HG02852 (cell line): ENCODE results near the gene TUBA1B.
A peak's percentile ranks its signal among the peaks of the same experiment; 100 is the strongest.

Experiments used
- ATAC-seq: cut with Tn5 transposase; IDR thresholded peaks from one replicate; pipeline ENCODE4 v1.9.1; 2021; ENCODE audit warnings: mild to moderate bottlenecking, moderate library complexity; ENCODE audit not compliant: unreplicated experiment

Gene TUBA1B

GRCh38 chr12:49091836-49092085 lies 39.4 kb downstream of the TUBA1B start:
- no peak for ATAC-seq

GRCh38 chr12:49091056-49091835 lies 39.9 kb downstream of the TUBA1B start:
- no peak for ATAC-seq

DNA sequence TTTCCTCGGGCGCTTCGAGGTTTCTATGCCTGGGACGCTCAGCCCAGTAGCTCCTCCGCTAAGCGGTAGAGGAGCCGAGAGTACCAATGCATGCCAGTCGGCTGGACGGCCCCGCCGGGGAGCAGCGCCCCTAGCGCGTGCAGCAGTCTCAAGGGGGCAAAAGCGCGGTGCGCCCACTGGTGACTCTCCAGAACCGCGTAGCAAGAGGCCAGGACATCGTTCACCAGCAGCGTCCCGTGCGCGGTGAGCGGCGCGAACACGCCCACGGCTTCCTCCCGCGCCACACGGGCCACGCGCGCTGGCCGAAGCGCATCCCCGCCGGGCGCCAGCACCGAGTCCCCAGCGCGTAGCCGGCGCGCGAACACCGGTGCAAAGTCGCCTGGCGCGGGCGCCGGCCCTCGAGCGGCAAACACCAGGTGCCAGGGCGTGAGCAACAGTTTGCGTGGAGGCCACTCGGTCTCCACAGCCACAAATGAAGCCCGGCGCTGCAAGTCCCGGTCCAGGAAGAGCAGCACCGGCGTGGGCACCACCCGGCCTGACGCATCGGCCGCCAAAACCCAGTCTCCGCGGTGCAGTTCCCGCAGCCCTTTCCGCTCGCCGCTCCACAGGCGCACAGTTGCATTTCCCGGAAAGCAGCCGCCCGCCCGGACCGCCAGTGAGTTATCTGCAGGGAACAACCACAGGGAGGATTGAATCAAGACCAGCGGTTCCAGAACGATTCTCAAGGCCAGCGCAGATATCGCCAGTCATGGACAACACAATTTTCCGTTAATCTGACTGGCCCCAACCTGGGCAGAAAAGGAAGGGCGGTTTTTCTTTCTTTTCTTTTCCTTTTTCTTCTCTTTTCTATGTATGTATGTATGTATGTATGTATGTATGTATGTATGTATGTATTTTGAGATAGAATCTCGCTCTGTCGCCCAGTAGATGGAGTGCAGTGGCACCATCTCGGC lies 41.1 kb downstream of the TUBA1B start:
- no peak for ATAC-seq

DNA sequence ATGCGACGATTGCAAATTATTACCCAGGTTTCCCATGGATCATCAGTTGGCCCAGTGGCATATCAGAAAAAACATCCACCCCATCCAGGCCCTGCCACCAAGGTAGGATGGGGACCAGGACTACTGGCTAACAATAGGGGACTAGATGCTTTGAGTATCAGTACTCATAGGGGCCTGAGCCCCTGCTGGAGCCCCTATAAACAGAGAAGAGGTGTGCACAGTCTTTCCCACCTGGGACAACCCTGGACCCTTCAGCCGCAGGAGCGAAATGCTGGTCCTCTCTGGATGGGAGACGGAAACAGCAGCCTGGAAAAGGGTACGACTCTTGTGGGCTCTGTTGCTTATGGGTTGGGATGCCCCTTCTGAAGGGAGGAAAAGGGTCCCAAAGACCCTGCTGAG lies 42.3 kb downstream of the TUBA1B start:
- ATAC-seq, result no peak

DNA sequence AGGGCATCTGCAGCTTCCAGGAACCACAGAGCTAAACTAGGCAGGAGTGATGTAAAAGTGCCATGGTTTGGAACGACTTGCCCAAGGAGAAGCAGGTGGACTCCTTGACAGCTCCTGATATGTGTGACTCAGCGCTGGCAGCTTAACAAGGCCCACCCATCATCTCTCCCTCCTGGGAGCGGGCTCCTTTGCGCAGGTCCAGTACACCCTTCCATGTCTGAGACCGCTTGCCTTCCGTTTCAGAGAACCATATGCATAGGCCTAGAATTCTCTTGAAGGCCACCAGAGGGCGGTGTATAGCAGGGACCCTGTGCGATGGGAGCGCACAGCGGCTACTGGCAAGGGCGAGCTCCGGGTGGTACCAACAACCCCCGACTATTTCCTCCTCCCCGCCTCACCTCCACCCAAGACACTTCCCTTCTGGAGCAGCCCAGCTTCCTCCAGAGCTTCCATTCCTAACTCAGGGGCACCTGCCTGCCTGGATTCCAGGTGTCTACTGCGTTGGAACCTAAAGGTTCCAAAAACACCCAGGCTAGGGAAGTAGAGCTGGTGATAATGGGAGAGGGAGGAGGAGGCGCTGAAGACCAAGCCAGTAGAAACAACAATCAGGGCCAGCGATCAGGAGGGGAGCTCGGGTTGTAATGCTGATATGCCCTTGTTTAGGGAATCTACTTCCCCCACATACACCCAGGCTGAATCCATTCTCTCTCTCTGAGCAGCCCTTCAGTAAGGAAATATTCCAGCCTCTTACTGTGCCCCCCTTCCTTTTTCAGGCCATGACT lies 42.9 kb downstream of the TUBA1B start:
- peak; percentile 77 for ATAC-seq

GRCh38 chr12:49086116-49086515 lies 45.1 kb downstream of the TUBA1B start:
- no peak for ATAC-seq

DNA sequence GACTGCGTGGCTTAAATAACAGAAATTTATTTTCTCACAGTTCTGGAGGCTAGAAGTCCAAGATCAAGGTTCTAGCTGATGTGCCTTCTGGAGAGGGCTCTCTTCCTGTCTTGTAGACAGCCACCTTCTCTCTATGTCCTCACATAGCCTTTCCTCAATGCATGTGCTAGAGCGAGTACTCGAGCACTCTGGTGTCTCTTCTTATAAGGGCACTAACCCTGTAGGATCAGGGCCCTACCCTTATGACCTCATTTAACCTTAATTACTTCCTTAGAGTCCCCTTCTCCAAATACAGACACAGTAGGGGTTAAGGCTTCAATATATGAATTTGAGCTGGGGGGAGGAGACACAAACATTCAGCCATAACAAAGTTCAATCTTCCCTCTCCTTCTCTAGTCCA lies 46.8 kb downstream of the TUBA1B start:
- ATAC-seq, result no peak

DNA sequence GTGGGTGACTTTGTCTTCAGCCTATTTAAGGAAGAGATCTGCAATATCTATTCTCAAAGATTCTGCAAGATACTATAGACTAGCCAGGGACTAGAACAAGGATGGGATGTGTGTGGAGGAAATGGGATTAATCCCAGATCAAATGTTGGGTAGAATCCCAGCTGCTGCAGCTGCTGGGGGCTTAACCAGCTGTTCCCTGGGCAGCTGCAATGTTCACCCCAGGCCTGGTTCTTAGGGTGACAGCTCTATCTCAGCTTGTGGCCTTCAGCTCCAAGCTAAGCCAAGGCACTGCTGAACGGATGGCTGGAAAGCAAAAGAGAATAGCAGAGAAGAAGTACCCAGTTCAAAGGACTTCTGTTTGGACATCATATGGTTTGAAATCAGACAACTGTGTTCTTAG lies 51.4 kb downstream of the TUBA1B start:
- ATAC-seq, result no peak
